B cell (primary cell): ENCODE data around the gene ELMO3. TPM values are rescaled to one million over a fixed set of nuclear protein-coding genes. Genes with fewer than 3 reads are reported as not detected.

Source experiments
- ATAC-seq: fragments of 200-7000 bp; cut with Tn5 transposase; one replicate; pipeline ENCODE4 v1.10.0; 2021; ENCODE audit warnings: low read depth, mild to moderate bottlenecking, moderate number of reproducible peaks, moderate library complexity
- CTCF ChIA-PET: fragments of 350-600 bp; sonication (Branson Sonifier 250); formaldehyde crosslinking; loops from one replicate; lab custom pipeline; 2021; ENCODE audit warnings: antibody characterized with exemption, inconsistent platforms; lab: Charles Lee
- POLR2A ChIA-PET: fragments of 350-600 bp; sonication (Branson Sonifier 250); formaldehyde crosslinking; loops from one replicate; lab custom pipeline; 2021; ENCODE audit warnings: antibody characterized with exemption; lab: Charles Lee
- DNase-seq: peaks from one replicate; pipeline ENCODE4 v3.0.0; 2013
- H2AFZ ChIP-seq: 2 replicates; pipeline ENCODE4 v1.6.1; 2012; ENCODE audit warnings: mild to moderate bottlenecking, low read depth, low read length; ENCODE audit not compliant: insufficient read depth, poor library complexity, severe bottlenecking
- H3K27ac ChIP-seq, 2 donors: 1 replicate in 1 of 2; 2 replicates in 1 of 2; pipeline ENCODE4 v1.5.1; 2012 to 2013; ENCODE audit warnings: low read length in 2 of 2, mild to moderate bottlenecking in 2 of 2, moderate library complexity in 1 of 2
- H3K27me3 ChIP-seq, 4 experiments: fragments of 200-600 bp in 1 of 4; sonication (generic) in 1 of 4; replicated peaks in 1 of 4; 1 replicate in 2 of 4; 2 replicates in 2 of 4; pipeline versions ENCODE4 v1.6.1 to v1.7.0; 2013 to 2016; ENCODE audit warnings: low read length in 3 of 4, mild to moderate bottlenecking in 2 of 4, mixed read lengths in 1 of 4, moderate library complexity in 1 of 4; ENCODE audit not compliant: insufficient read depth in 4 of 4, control insufficient read depth in 3 of 4; ENCODE audit errors: control extremely low read depth in 1 of 4
- H3K36me3 ChIP-seq, 2 experiments: replicated peaks in 1 of 2; 1 replicate in 1 of 2; 2 replicates in 1 of 2; pipeline versions ENCODE4 v1.6.1 to v1.7.1; 2013; ENCODE audit warnings: low read length in 1 of 2; ENCODE audit not compliant: insufficient read depth in 2 of 2, control insufficient read depth in 1 of 2; ENCODE audit errors: control extremely low read depth in 1 of 2, extremely low read depth in 1 of 2
- H3K4me1 ChIP-seq, 2 donors: fragments of 200-600 bp in 1 of 2; sonication (generic) in 1 of 2; 1 replicate in 1 of 2; 2 replicates in 1 of 2; pipeline versions ENCODE4 v1.5.1 to v1.6.1; 2013 to 2017; ENCODE audit warnings: low read length in 2 of 2; ENCODE audit not compliant: control insufficient read depth in 2 of 2, insufficient read depth in 2 of 2
- H3K4me2 ChIP-seq: replicated peaks from 2 replicates; pipeline ENCODE3; 2012; ENCODE audit warnings: mild to moderate bottlenecking, low read depth, low read length; ENCODE audit not compliant: poor library complexity, severe bottlenecking
- H3K4me3 ChIP-seq, 5 experiments: fragments of 200-600 bp in 1 of 5; sonication (generic) in 1 of 5; 1 replicate in 3 of 5; 2 replicates in 2 of 5; pipeline versions ENCODE4 v1.5.1 to v1.7.0; 2011 to 2016; ENCODE audit warnings: low read length in 4 of 5, mild to moderate bottlenecking in 4 of 5, low read depth in 2 of 5, control low read depth in 1 of 5, moderate library complexity in 1 of 5; ENCODE audit not compliant: insufficient read depth in 1 of 5; ENCODE audit errors: control extremely low read depth in 1 of 5, extremely low read depth in 1 of 5
- H3K79me2 ChIP-seq: fragments of 200-600 bp; sonication (generic); one replicate; pipeline ENCODE4 v1.6.0; 2016; ENCODE audit warnings: low read length; ENCODE audit not compliant: control insufficient read depth, insufficient read depth
- H3K9ac ChIP-seq: fragments of 200-600 bp; sonication (generic); 2 replicates; pipeline ENCODE4 v1.6.1; 2017; ENCODE audit warnings: mild to moderate bottlenecking, low read length, moderate library complexity
- H3K9me3 ChIP-seq, 3 donors: one replicate each; pipeline versions ENCODE4 v1.6.1 to v1.7.1; 2013; ENCODE audit warnings: low read length in 2 of 3; ENCODE audit not compliant: control insufficient read depth in 2 of 3, insufficient read depth in 1 of 3; ENCODE audit errors: control extremely low read depth in 1 of 3
- H4K20me1 ChIP-seq: 2 replicates; pipeline ENCODE4 v1.6.0; 2012; ENCODE audit warnings: mild to moderate bottlenecking, low read length; ENCODE audit not compliant: insufficient read depth, control insufficient read depth, poor library complexity, severe bottlenecking
- H3K27ac Mint-ChIP-seq: one replicate; pipeline ENCODE4 v1.8.0; 2021; ENCODE audit warnings: mixed read lengths
- H3K27me3 Mint-ChIP-seq: one replicate; pipeline ENCODE4 v1.8.0; 2021; ENCODE audit warnings: mixed read lengths
- H3K4me1 Mint-ChIP-seq: one replicate; pipeline ENCODE4 v1.8.0; 2021; ENCODE audit warnings: mixed read lengths
- H3K4me3 Mint-ChIP-seq: one replicate; pipeline ENCODE4 v1.8.0; 2021; ENCODE audit warnings: mixed read lengths
- H3K9me3 Mint-ChIP-seq: one replicate; pipeline ENCODE4 v1.8.0; 2022; ENCODE audit warnings: mixed read lengths; ENCODE audit not compliant: insufficient read depth
- EZH2 ChIP-seq: IDR thresholded peaks from 2 replicates; pipeline ENCODE4 v1.6.1; 2012; ENCODE audit warnings: borderline replicate concordance, low read depth, mild to moderate bottlenecking, moderate library complexity, low read length; ENCODE audit not compliant: insufficient read depth, poor library complexity, severe bottlenecking
- whole genome bisulfite sequencing: methylation state at CpG from one replicate; pipeline ENCODE4 v1.1.5; 2013; ENCODE audit warnings: missing lambda C conversion rate; ENCODE audit not compliant: insufficient coverage; 5-methylcytosine and 5-hydroxymethylcytosine counted together
- intact Hi-C: fragments of 100-400 bp; cut with micrococcal nuclease; formaldehyde crosslinking; loops from one replicate; pipeline ENCODE4 v1.10.0; 2022
- polyA plus RNA-seq: library from polyadenylated mRNA; depleted of rRNA; stranded (reverse); fragments of >200 nt; gene quantifications from 2 replicates; pipeline ENCODE4 v1.2.3, GENCODE V29; 2012
- total RNA-seq, 2 donors: library from RNA; stranded (reverse); fragments of 120-200 nt in 1 of 2; gene quantifications; 1 replicate in 1 of 2; 2 replicates in 1 of 2; pipeline versions ENCODE4 v1.2.3 to v1.2.4, GENCODE V29; 2013 to 2022
- TF ChIP-seq, protein P1 (sequence below): fragments of 200-600 bp; IDR thresholded peaks from one replicate; pipeline ENCODE4 v1.8.0; 2022; ENCODE audit warnings: antibody characterized with exemption, mild to moderate bottlenecking

ELMO3 gene
- total and polyA plus RNA-seq, 2 donors (not counting 1 experiment from before 2014, with no cell fraction given): 9.1 to 9.6 TPM

DNA sequence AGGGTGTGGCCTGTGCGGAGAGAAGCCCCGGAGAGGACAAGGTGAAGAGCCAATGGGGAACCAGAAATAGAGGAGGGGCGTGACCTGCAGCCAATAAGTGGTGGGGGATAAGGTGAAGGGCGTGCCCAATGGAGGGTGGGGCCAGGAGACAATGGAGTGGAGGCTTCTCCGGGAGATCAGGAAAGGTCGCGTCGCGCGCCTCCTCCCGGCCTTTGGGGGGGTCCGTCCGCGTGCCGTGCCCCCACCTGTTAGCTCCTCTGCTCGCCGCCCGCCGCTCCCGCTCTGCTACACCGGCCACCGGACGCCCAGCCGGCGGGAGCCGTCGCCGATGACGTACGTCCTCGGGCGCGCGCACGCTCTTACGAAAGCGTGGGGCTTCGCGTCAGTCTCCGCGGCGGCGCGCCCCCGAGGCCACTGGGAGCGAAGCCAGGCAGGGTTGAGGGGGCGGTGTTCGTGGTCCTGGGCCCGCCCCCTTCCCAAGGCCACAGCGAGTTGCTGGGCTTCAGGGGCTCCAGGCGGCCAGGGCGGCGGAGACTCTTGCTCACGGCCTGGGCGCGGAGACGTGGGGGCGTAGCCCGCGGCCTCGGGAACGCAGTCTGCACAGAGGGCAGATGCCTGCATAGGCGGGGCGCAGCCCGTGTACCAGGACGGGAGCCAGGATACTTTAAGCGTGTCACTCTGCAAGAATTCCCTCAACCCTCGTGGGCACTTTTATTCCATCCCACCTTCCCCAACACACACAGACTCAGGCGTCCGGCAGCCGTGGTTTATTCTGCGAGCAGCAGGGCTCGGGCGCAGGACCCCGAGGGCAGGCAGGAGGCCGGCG is 15.1 kb upstream of the ELMO3 start, which contains the start of gene MATCAP1:
Gene MATCAP1, minus strand, starts transcription at position 337 of the 826 bp plus-strand sequence. CDS start 3,353 bp downstream, outside the sequence.
- under 1% methylated on average over 77 of the region's 77 CpGs for WGBS
- no peak for TF ChIP-seq EZH2
- TF ChIP-seq, protein P1, sequence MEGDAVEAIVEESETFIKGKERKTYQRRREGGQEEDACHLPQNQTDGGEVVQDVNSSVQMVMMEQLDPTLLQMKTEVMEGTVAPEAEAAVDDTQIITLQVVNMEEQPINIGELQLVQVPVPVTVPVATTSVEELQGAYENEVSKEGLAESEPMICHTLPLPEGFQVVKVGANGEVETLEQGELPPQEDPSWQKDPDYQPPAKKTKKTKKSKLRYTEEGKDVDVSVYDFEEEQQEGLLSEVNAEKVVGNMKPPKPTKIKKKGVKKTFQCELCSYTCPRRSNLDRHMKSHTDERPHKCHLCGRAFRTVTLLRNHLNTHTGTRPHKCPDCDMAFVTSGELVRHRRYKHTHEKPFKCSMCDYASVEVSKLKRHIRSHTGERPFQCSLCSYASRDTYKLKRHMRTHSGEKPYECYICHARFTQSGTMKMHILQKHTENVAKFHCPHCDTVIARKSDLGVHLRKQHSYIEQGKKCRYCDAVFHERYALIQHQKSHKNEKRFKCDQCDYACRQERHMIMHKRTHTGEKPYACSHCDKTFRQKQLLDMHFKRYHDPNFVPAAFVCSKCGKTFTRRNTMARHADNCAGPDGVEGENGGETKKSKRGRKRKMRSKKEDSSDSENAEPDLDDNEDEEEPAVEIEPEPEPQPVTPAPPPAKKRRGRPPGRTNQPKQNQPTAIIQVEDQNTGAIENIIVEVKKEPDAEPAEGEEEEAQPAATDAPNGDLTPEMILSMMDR: no peak
- POLR2A ChIA-PET: interaction anchor here (0.6 to 1.1 kb wide), 2 partner anchors 23 to 60 kb away, joined by 3 to 4 read pairs; no protein-coding TSS in a partner anchor

More for the DNA sequence above, 15.1 kb upstream of the ELMO3 start, which contains the start of gene MATCAP1:
- Mint-ChIP-seq H3K27me3 (peaks cover 13% of the 10 kb centered on the region), H3K9me3 (no peaks in the 10 kb centered on the region), H3K4me3 (peak within 1 kb of the TSS; percentile 93), H3K4me1 (peaks cover 13% of the 10 kb centered on the region), H3K27ac (peak within 1 kb of the TSS; percentile 50)
- no peaks in the 10 kb centered on the region for H4K20me1 ChIP-seq
- CTCF ChIA-PET: interaction anchor here (1.1 to 2.5 kb wide), 10 partner anchors 11 to 231 kb away, joined by 3 to 27 read pairs (median 7); partner anchors contain the start of genes FBXL8 and TRADD
- H3K36me3 ChIP-seq: no peaks in the 10 kb centered on the region
- intact Hi-C loops: loop anchor here (1.0 to 2.0 kb wide), 7 partner anchors 8 to 237 kb away; partner anchors contain the start of genes CBFB, E2F4, FBXL8 and FHOD1
- peaks cover 0 to 3% (median 0%) of the 10 kb centered on the region in 3 donors for H3K9me3 ChIP-seq
- H3K9ac ChIP-seq: peak within 1 kb of the TSS; percentile 86
- H3K79me2 ChIP-seq: no peaks in the 10 kb centered on the region
- DNase-seq (peak; percentile 98), ATAC-seq (peak; percentile 96)
- H3K27me3 ChIP-seq: peaks cover 0 to 39% (median 8%) of the 10 kb centered on the region in 4 experiments
- peak within 1 kb of the TSS; percentile 66 to 95 (median 76) for H3K4me3 ChIP-seq
- peak within 1 kb of the TSS; percentile 88 for H2AFZ ChIP-seq
- H3K4me2 ChIP-seq: peak within 1 kb of the TSS; percentile 99
- H3K27ac ChIP-seq: peak within 1 kb of the TSS; percentile 76 to 96
- H3K4me1 ChIP-seq: peaks cover 20 to 22% of the 10 kb centered on the region in 2 donors
